SH-SY5Y (cell line): Measurements from ENCODE around the gene DNAJB8.

ENCODE experiments used
- GATA2 ChIP-seq: IDR thresholded peaks from 2 replicates; pipeline ENCODE4 v1.6.1; 2011; ENCODE audit warnings: mild to moderate bottlenecking, low read depth, low read length
- GATA3 ChIP-seq: IDR thresholded peaks from 2 replicates; pipeline ENCODE4 v1.6.1; 2011; ENCODE audit warnings: low read depth, mild to moderate bottlenecking, low read length, moderate library complexity

GRCh38 chr3:128480717-128481437 lies 14.2 kb upstream of the DNAJB8 start:
- TF ChIP-seq GATA2 (no peak), GATA3 (no peak)
